Measurements from ENCODE around the gene BCL2. TPM values are rescaled to one million over a fixed set of nuclear protein-coding genes. Genes with fewer than 3 reads are reported as not detected.

Gene BCL2
- total RNA-seq, 1 experiment from 2014 or later: 2.9 TPM

GRCh38 chr18:63260380-63260754 is 59.2 kb downstream of the BCL2 start:
- no peak overlapping the region for H3K27ac Mint-ChIP-seq (ENCODE audit: unreplicated experiment)
- BruUV-seq (replicated peaks): no TSS peak
- DNase-seq: no peak
- H3K4me3 Mint-ChIP-seq (ENCODE audit: low read depth, unreplicated experiment): no peak overlapping the region
- intact Hi-C loops (cut with micrococcal nuclease; ENCODE audit: unreplicated experiment): no loop called here
- H3K36me3 Mint-ChIP-seq (ENCODE audit: insufficient read depth, unreplicated experiment): no peaks in the 10 kb centered on the region
- peaks cover 28% of the 10 kb centered on the region for H3K27me3 Mint-ChIP-seq (ENCODE audit: unreplicated experiment)
- no peak for TF ChIP-seq CTCF (IDR thresholded peaks at IDR 0.05; ENCODE audit: unreplicated experiment)
- CTCF ChIA-PET: interaction anchor here (0.7 kb wide), 1 partner anchor 183 kb away, joined by 3 read pairs; no protein-coding TSS in a partner anchor
- H3K9me3 Mint-ChIP-seq (ENCODE audit: low read depth, unreplicated experiment): no peaks in the 10 kb centered on the region
- H3K4me1 Mint-ChIP-seq (ENCODE audit: low read depth, unreplicated experiment): peaks cover 10% of the 10 kb centered on the region

GRCh38 chr18:63259567-63260379 is 59.8 kb downstream of the BCL2 start:
- no peak for TF ChIP-seq CTCF (IDR thresholded peaks at IDR 0.05; ENCODE audit: unreplicated experiment)
- Mint-ChIP-seq H3K4me3 (ENCODE audit: low read depth, unreplicated experiment) (no peak overlapping the region), H3K9me3 (ENCODE audit: low read depth, unreplicated experiment) (no peaks in the 10 kb centered on the region), H3K27me3 (ENCODE audit: unreplicated experiment) (peaks cover 28% of the 10 kb centered on the region), H3K27ac (ENCODE audit: unreplicated experiment) (no peak overlapping the region), H3K4me1 (ENCODE audit: low read depth, unreplicated experiment) (peaks cover 10% of the 10 kb centered on the region), H3K36me3 (ENCODE audit: insufficient read depth, unreplicated experiment) (no peaks in the 10 kb centered on the region)
- CTCF ChIA-PET: no interaction called here
- intact Hi-C loops (cut with micrococcal nuclease; ENCODE audit: unreplicated experiment): no loop called here
- DNase-seq: no peak
- no TSS peak for BruUV-seq (replicated peaks)

GRCh38 chr18:63258749-63259566 is 60.6 kb downstream of the BCL2 start:
- Mint-ChIP-seq H3K36me3 (ENCODE audit: insufficient read depth, unreplicated experiment) (no peaks in the 10 kb centered on the region), H3K9me3 (ENCODE audit: low read depth, unreplicated experiment) (no peaks in the 10 kb centered on the region), H3K4me1 (ENCODE audit: low read depth, unreplicated experiment) (peaks cover 10% of the 10 kb centered on the region), H3K27me3 (ENCODE audit: unreplicated experiment) (peaks cover 28% of the 10 kb centered on the region), H3K4me3 (ENCODE audit: low read depth, unreplicated experiment) (no peak overlapping the region), H3K27ac (ENCODE audit: unreplicated experiment) (no peak overlapping the region)
- CTCF ChIA-PET: no interaction called here
- BruUV-seq (replicated peaks): no TSS peak
- DNase-seq: no peak
- intact Hi-C loops (cut with micrococcal nuclease; ENCODE audit: unreplicated experiment): no loop called here
- no peak for TF ChIP-seq CTCF (IDR thresholded peaks at IDR 0.05; ENCODE audit: unreplicated experiment)

GRCh38 chr18:63257453-63257852 is 62.1 kb downstream of the BCL2 start:
- Mint-ChIP-seq H3K4me3 (ENCODE audit: low read depth, unreplicated experiment) (no peak overlapping the region), H3K4me1 (ENCODE audit: low read depth, unreplicated experiment) (peaks cover 10% of the 10 kb centered on the region), H3K9me3 (ENCODE audit: low read depth, unreplicated experiment) (peaks cover 3% of the 10 kb centered on the region), H3K36me3 (ENCODE audit: insufficient read depth, unreplicated experiment) (no peaks in the 10 kb centered on the region), H3K27me3 (ENCODE audit: unreplicated experiment) (peaks cover 36% of the 10 kb centered on the region), H3K27ac (ENCODE audit: unreplicated experiment) (no peak overlapping the region)
- TF ChIP-seq CTCF (IDR thresholded peaks at IDR 0.05; ENCODE audit: unreplicated experiment): no peak
- intact Hi-C loops (cut with micrococcal nuclease; ENCODE audit: unreplicated experiment): no loop called here
- BruUV-seq (replicated peaks): no TSS peak
- CTCF ChIA-PET: no interaction called here
- DNase-seq: no peak

All from Calu3 (cell line).